Thoracic aorta (tissue), 2 donors: ENCODE results near the gene ARPC5L. TPM values are rescaled to one million over a fixed set of nuclear protein-coding genes. Genes with fewer than 3 reads are reported as not detected.

Experiments
- ATAC-seq: fragments of 150-250 bp; one replicate; pipeline ENCODE4 v1.8.0; 2017; ENCODE audit warnings: low read depth; ENCODE audit not compliant: insufficient number of reproducible peaks, low FRiP score
- DNase-seq: peaks from one replicate; pipeline ENCODE4 v3.0.0-alpha.2; 2020; ENCODE audit warnings: low spot score
- H3K27ac ChIP-seq, 2 donors: fragments of 200-600 bp; sonication (generic); 1 replicate in 1 of 2; 2 replicates in 1 of 2; pipeline ENCODE4 v1.5.1; 2016; ENCODE audit warnings: mild to moderate bottlenecking in 2 of 2, moderate library complexity in 2 of 2
- H3K27me3 ChIP-seq: fragments of 200-600 bp; sonication (generic); replicated peaks from 2 replicates; pipeline ENCODE4 v1.6.0; 2016; ENCODE audit warnings: mild to moderate bottlenecking; ENCODE audit not compliant: insufficient read depth
- H3K36me3 ChIP-seq: fragments of 200-600 bp; sonication (generic); one replicate; pipeline ENCODE4 v1.5.1; 2016
- H3K4me1 ChIP-seq, 2 donors: fragments of 200-600 bp; sonication (generic); 1 replicate in 1 of 2; 2 replicates in 1 of 2; pipeline versions ENCODE4 v1.5.1 to v1.6.0; 2016; ENCODE audit warnings: low read depth in 2 of 2, mild to moderate bottlenecking in 1 of 2; ENCODE audit not compliant: control insufficient read depth in 1 of 2
- H3K4me3 ChIP-seq: fragments of 200-600 bp; sonication (generic); 2 replicates; pipeline ENCODE4 v1.5.1; 2016; ENCODE audit warnings: mild to moderate bottlenecking
- H3K9me3 ChIP-seq: fragments of 200-600 bp; sonication (generic); 2 replicates; pipeline ENCODE4 v1.5.1; 2016
- CTCF ChIP-seq: fragments of 200-600 bp; sonication (generic); IDR thresholded peaks from one replicate; pipeline ENCODE4 v1.5.1; 2019; ENCODE audit warnings: antibody characterized with exemption
- total RNA-seq, 2 donors: library from RNA; depleted of rRNA; stranded (reverse); fragments of >200 nt; gene quantifications; one replicate each; pipeline versions ENCODE4 v1.1.0 to v1.2.3, GENCODE V29; 2016

ARPC5L gene
- total RNA-seq, 2 donors from 2014 or later: 14.1 to 22.8 TPM

DNA sequence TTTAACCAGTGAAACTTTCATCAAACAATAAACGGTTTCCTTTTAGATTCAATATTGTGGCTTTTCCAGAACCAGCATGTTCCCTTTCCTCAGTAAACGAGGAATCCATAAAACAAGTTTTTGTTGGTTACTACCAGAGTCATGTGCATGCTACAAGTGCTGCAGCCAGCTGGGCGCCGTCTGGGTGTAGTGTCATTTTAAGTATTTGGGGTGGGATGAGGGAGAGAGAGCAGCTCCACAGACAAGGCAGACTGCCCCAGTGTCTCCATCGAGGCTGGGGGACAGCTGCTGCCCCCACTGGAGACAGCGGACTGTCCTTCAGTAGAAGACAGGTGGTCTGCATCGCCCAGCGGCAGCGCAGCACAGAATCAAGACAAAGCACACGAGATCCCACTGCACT is 17.3 kb downstream of the ARPC5L start:
- Histone ChIP-seq H3K36me3 (peaks cover 65% of the 10 kb centered on the region), H3K4me3 (no peak overlapping the region), H3K9me3 (no peaks in the 10 kb centered on the region), H3K4me1 (no peaks in the 10 kb centered on the region), H3K27me3 (no peaks in the 10 kb centered on the region), H3K27ac (no peak overlapping the region)
- ATAC-seq (no peak), DNase-seq (no peak)
- TF ChIP-seq CTCF: no peak

- no peaks in the 10 kb centered on the region for H3K27me3 ChIP-seq
- H3K27ac ChIP-seq: no peak overlapping the region
- peaks cover 58% of the 10 kb centered on the region for H3K36me3 ChIP-seq
- H3K9me3 ChIP-seq: no peaks in the 10 kb centered on the region
- ATAC-seq: no peak
- no peaks in the 10 kb centered on the region for H3K4me1 ChIP-seq
- no peak overlapping the region for H3K4me3 ChIP-seq
- no peak for TF ChIP-seq CTCF
- DNase-seq: no peak
Observed at GRCh38 chr9:124880501-124880900, 18.6 kb downstream of the ARPC5L start.

DNA sequence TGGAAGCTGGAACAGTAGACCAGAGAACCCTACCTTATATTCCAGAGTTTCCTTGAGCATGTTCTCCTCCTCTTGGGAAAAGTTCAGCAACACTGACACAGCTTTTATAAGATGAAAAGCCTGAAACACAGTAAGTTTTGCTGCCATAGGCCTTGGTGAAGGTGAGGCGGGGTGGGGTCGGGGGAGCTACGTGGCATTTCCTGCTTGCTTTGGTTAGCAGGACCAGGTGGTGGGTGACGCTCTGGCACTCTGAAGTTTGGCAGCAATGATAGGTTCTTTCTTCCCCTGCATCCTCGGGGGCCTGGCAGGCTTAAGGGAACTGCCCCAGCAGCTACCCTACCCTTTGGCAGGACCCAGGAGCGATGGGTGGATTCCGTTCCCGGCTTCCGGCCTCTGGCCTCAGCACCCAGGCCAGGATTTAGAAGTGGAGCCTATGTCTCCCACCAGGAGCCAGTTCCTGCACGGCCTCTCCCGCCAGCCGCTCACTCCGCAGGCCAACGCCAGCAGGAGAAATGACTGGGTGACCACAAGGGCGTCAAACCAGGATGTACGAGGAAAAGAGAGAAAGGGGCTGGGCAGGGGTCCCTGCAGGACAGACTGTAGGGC is 19.3 kb downstream of the ARPC5L start:
- Histone ChIP-seq H3K27ac (no peak overlapping the region), H3K4me3 (no peak overlapping the region), H3K27me3 (no peaks in the 10 kb centered on the region), H3K4me1 (no peaks in the 10 kb centered on the region), H3K9me3 (no peaks in the 10 kb centered on the region), H3K36me3 (peaks cover 59% of the 10 kb centered on the region)
- ATAC-seq (no peak), DNase-seq (no peak)
- TF ChIP-seq CTCF: no peak

- Histone ChIP-seq H3K27me3 (no peaks in the 10 kb centered on the region), H3K4me3 (no peak overlapping the region), H3K4me1 (no peaks in the 10 kb centered on the region), H3K9me3 (no peaks in the 10 kb centered on the region), H3K27ac (no peak overlapping the region), H3K36me3 (peaks cover 60% of the 10 kb centered on the region)
- TF ChIP-seq CTCF: no peak
- DNase-seq (no peak), ATAC-seq (no peak)
Observed at GRCh38 chr9:124882231-124882630, 20.3 kb downstream of the ARPC5L start.

GRCh38 chr9:124884376-124884775 is 22.4 kb downstream of the ARPC5L start:
- Histone ChIP-seq H3K36me3 (peaks cover 68% of the 10 kb centered on the region), H3K4me1 (no peaks in the 10 kb centered on the region), H3K27ac (no peak overlapping the region), H3K9me3 (no peaks in the 10 kb centered on the region), H3K4me3 (no peak overlapping the region), H3K27me3 (no peaks in the 10 kb centered on the region)
- TF ChIP-seq CTCF: no peak
- DNase-seq (no peak), ATAC-seq (no peak)
